ENCODE data around the gene OLFM2.
A peak's percentile ranks its signal among the peaks of the same experiment; 100 is the strongest.

Gene OLFM2

GRCh38 chr19:9936326-9937000, at the start of gene OLFM2:
Gene OLFM2, minus strand, starts transcription at chr19:9936515. Its CDS starts 149 bp downstream, at chr19:9936366.
- H3K4me3 ChIP-seq (replicated peaks; ENCODE audit: low read depth, low read length), result no peak within 1 kb of the TSS
- DNase-seq (ENCODE audit: low read depth), result no peak
- no peak for TF ChIP-seq CTCF (IDR thresholded peaks at IDR 0.05; ENCODE audit: low read length, missing control alignments)

- DNase-seq (ENCODE audit: low read depth), result peak; percentile 11
- H3K4me3 ChIP-seq (replicated peaks; ENCODE audit: low read depth, low read length), result no peak overlapping the region
- TF ChIP-seq CTCF (IDR thresholded peaks at IDR 0.05; ENCODE audit: low read length, missing control alignments), result no peak
These were observed 45.3 kb upstream of the OLFM2 start for GRCh38 chr19:9981406-9982260.

- DNase-seq (ENCODE audit: low read depth), result no peak
- TF ChIP-seq CTCF (IDR thresholded peaks at IDR 0.05; ENCODE audit: low read length, missing control alignments), result no peak
These were observed 35.8 kb upstream of the OLFM2 start for GRCh38 chr19:9972103-9972502.

GRCh38 chr19:9971166-9971897, 35.0 kb upstream of the OLFM2 start:
- no peak for TF ChIP-seq CTCF (IDR thresholded peaks at IDR 0.05; ENCODE audit: low read length, missing control alignments)
- no peak for DNase-seq (ENCODE audit: low read depth)
- no peak overlapping the region for H3K4me3 ChIP-seq (replicated peaks; ENCODE audit: low read depth, low read length)

More at GRCh38 chr19:9972103-9972502, 35.8 kb upstream of the OLFM2 start:
- H3K4me3 ChIP-seq (replicated peaks; ENCODE audit: low read depth, low read length), result no peak overlapping the region

- no peak overlapping the region for H3K4me3 ChIP-seq (replicated peaks; ENCODE audit: low read depth, low read length)
- DNase-seq (ENCODE audit: low read depth), result no peak
- no peak for TF ChIP-seq CTCF (IDR thresholded peaks at IDR 0.05; ENCODE audit: low read length, missing control alignments)
These were observed 34.2 kb upstream of the OLFM2 start for GRCh38 chr19:9970481-9970880.

- TF ChIP-seq CTCF (IDR thresholded peaks at IDR 0.05; ENCODE audit: low read length, missing control alignments), result no peak
- H3K4me3 ChIP-seq (replicated peaks; ENCODE audit: low read depth, low read length), result no peak overlapping the region
- no peak for DNase-seq (ENCODE audit: low read depth)
These were observed 33.3 kb upstream of the OLFM2 start for GRCh38 chr19:9969688-9969975.

All from fibroblast of pulmonary artery (primary cell).